ENCODE measurements around the gene ZBTB5. TPM values are rescaled to one million over a fixed set of nuclear protein-coding genes. Genes with fewer than 3 reads are reported as not detected.

Gene ZBTB5
- total and polyA plus RNA-seq, 2 of the 4 experiments (the other 2 are of a cell fraction), result 6.3 to 9.1 TPM

DNA sequence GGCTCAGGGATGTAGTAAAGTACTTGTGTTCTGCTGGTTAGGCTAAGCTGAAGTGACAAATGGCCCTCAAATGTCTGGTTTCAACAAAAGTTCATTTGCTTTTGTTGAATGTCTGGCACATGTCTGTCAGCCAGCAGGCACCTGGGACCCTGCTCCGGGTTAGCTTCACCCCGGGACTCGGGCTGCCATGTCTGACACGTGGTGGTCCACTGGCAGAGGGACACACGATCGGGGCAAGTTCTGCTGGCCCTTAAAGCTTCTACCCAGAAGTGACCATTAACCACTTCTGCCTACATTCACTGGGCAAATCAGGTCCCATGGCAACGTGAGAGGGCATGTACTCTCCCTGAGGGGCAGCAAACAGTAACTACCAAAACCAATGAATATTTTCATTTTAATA, 44.3 kb upstream of the ZBTB5 start:
- Histone ChIP-seq H3K14ac (replicated peaks; ENCODE audit: low read depth, low read length) (no peak overlapping the region), H4K91ac (ENCODE audit: insufficient read depth, low read depth, low read length) (no peak overlapping the region), H3K56ac (ENCODE audit: extremely low read depth, insufficient read depth, low read length) (no peak overlapping the region), H2BK15ac (ENCODE audit: low read depth, low read length) (no peak overlapping the region), H4K20me1 (ENCODE audit: insufficient read depth, low read length) (0 out of 2 replicates have a peak, but pooled peaks cover 3% of the 10 kb centered on the region), H3K9ac (ENCODE audit: low read depth, low read length) (no peak overlapping the region), H3K27me3 (ENCODE audit: control insufficient read depth, insufficient read depth, low read length) (no peaks in the 10 kb centered on the region), H3K9me1 (ENCODE audit: insufficient read depth, low read length) (peaks cover 6% of the 10 kb centered on the region; the same call in 1 of the 2 replicates), H4K8ac (ENCODE audit: low read depth in 2 of 2, low read length in 2 of 2) (no peak overlapping the region), H3K23ac (ENCODE audit: low read depth, low read length) (no peak overlapping the region), H3K79me1 (ENCODE audit: low read depth in 1 of 2, low read length in 2 of 2) (no peaks in the 10 kb centered on the region; a peak in 1 of 4 replicates), H2AK9ac (replicated peaks; ENCODE audit: low read depth, low read length, poor library complexity) (no peak overlapping the region), H3K4me2 (ENCODE audit: low read depth, low read length) (no peak overlapping the region), H3K18ac (ENCODE audit: low read depth, low read length) (no peak overlapping the region), H2BK20ac (ENCODE audit: low read depth, low read length) (no peak overlapping the region), H3K4me1 (ENCODE audit: control insufficient read depth, insufficient read depth, low read length) (no peaks in the 10 kb centered on the region), H3K4me3 (ENCODE audit: insufficient read depth, low read depth, low read length) (no peak overlapping the region), H3K36me3 (ENCODE audit: control insufficient read depth, insufficient read depth, low read length) (peaks cover 19% of the 10 kb centered on the region), H2AFZ (replicated peaks; ENCODE audit: low read length, poor library complexity) (no peak overlapping the region), H4K5ac (ENCODE audit: low read depth, low read length) (no peak overlapping the region), H2BK120ac (ENCODE audit: low read depth, low read length) (no peak overlapping the region), H2AK5ac (ENCODE audit: low read depth, low read length) (no peak overlapping the region), H2BK5ac (ENCODE audit: low read depth, low read length, poor library complexity, severe bottlenecking) (no peak overlapping the region), H3K27ac (ENCODE audit: insufficient read depth, low read length) (no peak overlapping the region), H3K4ac (ENCODE audit: low read depth, low read length) (no peak overlapping the region), H3K9me3 (ENCODE audit: control insufficient read depth, insufficient read depth, low read length) (no peaks in the 10 kb centered on the region)
- TF ChIP-seq CEBPB (IDR thresholded peaks at IDR 0.05; ENCODE audit: low read depth, low read length), result no peak
- no peak for TF ChIP-seq NFE2L2 (IDR thresholded peaks at IDR 0.05; ENCODE audit: low read depth, low read length)
- TF ChIP-seq, protein P1, sequence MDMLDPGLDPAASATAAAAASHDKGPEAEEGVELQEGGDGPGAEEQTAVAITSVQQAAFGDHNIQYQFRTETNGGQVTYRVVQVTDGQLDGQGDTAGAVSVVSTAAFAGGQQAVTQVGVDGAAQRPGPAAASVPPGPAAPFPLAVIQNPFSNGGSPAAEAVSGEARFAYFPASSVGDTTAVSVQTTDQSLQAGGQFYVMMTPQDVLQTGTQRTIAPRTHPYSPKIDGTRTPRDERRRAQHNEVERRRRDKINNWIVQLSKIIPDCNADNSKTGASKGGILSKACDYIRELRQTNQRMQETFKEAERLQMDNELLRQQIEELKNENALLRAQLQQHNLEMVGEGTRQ (IDR thresholded peaks at IDR 0.05; ENCODE audit: low read depth, low read length), result no peak
- TF ChIP-seq POLR2A (IDR thresholded peaks at IDR 0.05; ENCODE audit: low read depth, low read length), result no peak
- TF ChIP-seq RCOR1 (IDR thresholded peaks at IDR 0.05; ENCODE audit: insufficient replicate concordance, low read length), result no peak
- no peak for TF ChIP-seq FOS (IDR thresholded peaks at IDR 0.05; ENCODE audit: low read depth, low read length)
- TF ChIP-seq RAD21 (IDR thresholded peaks at IDR 0.05; ENCODE audit: low read length), result no peak
- TF ChIP-seq ELK1 (IDR thresholded peaks at IDR 0.05; ENCODE audit: borderline replicate concordance, low read depth, low read length), result no peak
- TF ChIP-seq MAZ (IDR thresholded peaks at IDR 0.05; ENCODE audit: borderline replicate concordance, low read depth, low read length), result no peak
- TF ChIP-seq, protein P2, sequence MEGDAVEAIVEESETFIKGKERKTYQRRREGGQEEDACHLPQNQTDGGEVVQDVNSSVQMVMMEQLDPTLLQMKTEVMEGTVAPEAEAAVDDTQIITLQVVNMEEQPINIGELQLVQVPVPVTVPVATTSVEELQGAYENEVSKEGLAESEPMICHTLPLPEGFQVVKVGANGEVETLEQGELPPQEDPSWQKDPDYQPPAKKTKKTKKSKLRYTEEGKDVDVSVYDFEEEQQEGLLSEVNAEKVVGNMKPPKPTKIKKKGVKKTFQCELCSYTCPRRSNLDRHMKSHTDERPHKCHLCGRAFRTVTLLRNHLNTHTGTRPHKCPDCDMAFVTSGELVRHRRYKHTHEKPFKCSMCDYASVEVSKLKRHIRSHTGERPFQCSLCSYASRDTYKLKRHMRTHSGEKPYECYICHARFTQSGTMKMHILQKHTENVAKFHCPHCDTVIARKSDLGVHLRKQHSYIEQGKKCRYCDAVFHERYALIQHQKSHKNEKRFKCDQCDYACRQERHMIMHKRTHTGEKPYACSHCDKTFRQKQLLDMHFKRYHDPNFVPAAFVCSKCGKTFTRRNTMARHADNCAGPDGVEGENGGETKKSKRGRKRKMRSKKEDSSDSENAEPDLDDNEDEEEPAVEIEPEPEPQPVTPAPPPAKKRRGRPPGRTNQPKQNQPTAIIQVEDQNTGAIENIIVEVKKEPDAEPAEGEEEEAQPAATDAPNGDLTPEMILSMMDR (conservative IDR thresholded peaks at IDR 0.05; ENCODE audit: low read depth, low read length), result no peak
- TF ChIP-seq CHD1 (IDR thresholded peaks at IDR 0.05; ENCODE audit: low read depth, low read length), result no peak
- no peak for TF ChIP-seq MAFK (IDR thresholded peaks at IDR 0.05; ENCODE audit: low read depth, low read length)
- no peak for DNase-seq
- no peak for ATAC-seq (ENCODE audit: low read depth)
- dilution Hi-C loops (cut with HindIII; ENCODE audit: low sequenced_read_pairs, unreplicated experiment) (no loop called here), intact Hi-C loops (cut with micrococcal nuclease) (no loop called here), in situ Hi-C loops (cut with MboI; ENCODE audit: low sequenced_read_pairs) (no loop called here)
- WGBS, 2 experiments (ENCODE audit: extremely low coverage in 2 of 2, insufficient read length in 1 of 2), result 90% methylated on average over 2 of the region's 7 CpGs; no CpG with 5 or more reads in 1 of the 2 experiments
- ChIA-PET POLR2A (ENCODE audit: unreplicated experiment) (interaction anchor here (0.6 kb wide), 1 partner anchor 17 kb away, joined by 3 read pairs; no protein-coding TSS in a partner anchor), CTCF (no interaction called here)
- no TSS peak for BruUV-seq (replicated peaks)

Measured in IMR-90 (cell line).